Stomach smooth muscle (tissue), 2 donors: ENCODE measurements around the gene CXCR4.

Experiments
- H3K27ac ChIP-seq: one replicate; pipeline ENCODE4 v1.7.0; 2013; ENCODE audit warnings: mild to moderate bottlenecking, low read length, inconsistent platforms
- H3K27me3 ChIP-seq, 2 donors: one replicate each; pipeline ENCODE4 v1.7.0; 2013; ENCODE audit warnings: low read length in 2 of 2; ENCODE audit not compliant: insufficient read depth in 2 of 2, control insufficient read depth in 1 of 2
- H3K36me3 ChIP-seq, 2 donors: one replicate each; pipeline ENCODE4 v1.7.0; 2013; ENCODE audit warnings: low read length in 2 of 2; ENCODE audit not compliant: control insufficient read depth in 2 of 2, insufficient read depth in 2 of 2
- H3K4me1 ChIP-seq: one replicate; pipeline ENCODE4 v1.7.0; 2013; ENCODE audit warnings: low read length; ENCODE audit not compliant: control insufficient read depth, insufficient read depth
- H3K4me3 ChIP-seq, 2 donors: one replicate each; pipeline ENCODE4 v1.7.0; 2013; ENCODE audit warnings: low read length in 2 of 2
- H3K9ac ChIP-seq, 2 donors: one replicate each; pipeline ENCODE4 v1.7.0; 2013; ENCODE audit warnings: low read length in 2 of 2, mild to moderate bottlenecking in 1 of 2
- H3K9me3 ChIP-seq, 2 donors: one replicate each; pipeline ENCODE4 v1.7.0; 2013; ENCODE audit warnings: low read length in 2 of 2; ENCODE audit not compliant: control insufficient read depth in 2 of 2
- donor health status: healthy.
- donor health status: Pancreatic carcinoma.

The CXCR4 gene

DNA sequence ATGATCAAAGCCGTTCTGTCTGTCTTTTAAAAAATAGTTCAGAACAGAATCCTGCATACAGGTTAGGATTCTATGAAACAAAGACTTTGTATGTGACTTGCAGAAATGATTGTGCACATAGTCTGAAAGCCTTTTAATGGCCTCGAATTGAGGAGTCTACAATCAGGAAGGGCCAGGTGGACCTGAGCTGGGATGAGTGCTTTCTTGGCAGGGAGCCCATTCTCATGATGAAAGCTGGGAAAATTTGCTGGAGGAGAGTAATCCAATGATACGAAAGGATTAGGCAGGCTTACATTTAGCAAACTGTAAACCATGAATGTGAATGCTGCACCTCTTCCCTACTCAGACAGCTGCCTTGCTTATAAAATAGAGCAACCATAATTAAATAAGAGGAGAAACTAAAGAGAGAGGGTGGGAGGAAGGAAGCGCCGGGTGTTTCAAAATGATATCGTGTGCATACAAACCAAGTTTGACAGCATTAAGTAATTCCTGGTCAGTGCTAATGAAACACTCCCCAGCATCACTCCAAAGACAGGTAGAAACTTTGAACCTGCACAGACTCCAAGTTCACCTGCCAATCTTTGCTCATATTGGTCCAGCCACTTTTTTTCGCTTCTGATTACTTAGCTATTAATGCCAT lies 23.7 kb upstream of the CXCR4 start:
- H3K9ac ChIP-seq, result no peak overlapping the region
- no peak overlapping the region for H3K4me3 ChIP-seq
- H3K27me3 ChIP-seq, result peaks cover 0 to 4% of the 10 kb centered on the region in 2 donors
- no peaks in the 10 kb centered on the region for H3K36me3 ChIP-seq
- no peaks in the 10 kb centered on the region for H3K4me1 ChIP-seq
- H3K27ac ChIP-seq, result no peak overlapping the region
- no peaks in the 10 kb centered on the region for H3K9me3 ChIP-seq

DNA sequence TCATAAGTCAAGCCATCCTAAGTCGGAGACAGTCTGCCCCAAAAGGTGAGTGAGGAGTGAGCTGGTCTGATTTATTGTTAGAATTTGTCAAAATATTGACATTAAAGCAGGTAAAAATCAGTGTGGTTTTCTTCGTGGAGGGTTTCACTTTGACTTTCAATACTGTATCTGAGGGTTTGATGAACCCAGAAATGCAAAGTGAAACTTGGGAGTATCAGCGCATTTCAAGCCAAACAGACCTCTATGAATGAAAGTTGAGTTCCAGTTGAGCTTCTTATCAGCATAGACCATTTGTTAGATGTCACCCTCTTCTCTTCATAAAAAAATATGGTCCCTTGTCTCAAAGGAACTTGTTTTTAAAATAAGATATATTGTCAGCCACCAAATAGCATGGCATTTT lies 21.7 kb upstream of the CXCR4 start:
- Histone ChIP-seq H3K4me1 (no peaks in the 10 kb centered on the region), H3K4me3 (no peak overlapping the region), H3K9me3 (no peaks in the 10 kb centered on the region), H3K36me3 (no peaks in the 10 kb centered on the region), H3K27me3 (peaks cover 0 to 2% of the 10 kb centered on the region in 2 donors), H3K27ac (no peak overlapping the region), H3K9ac (no peak overlapping the region)

DNA sequence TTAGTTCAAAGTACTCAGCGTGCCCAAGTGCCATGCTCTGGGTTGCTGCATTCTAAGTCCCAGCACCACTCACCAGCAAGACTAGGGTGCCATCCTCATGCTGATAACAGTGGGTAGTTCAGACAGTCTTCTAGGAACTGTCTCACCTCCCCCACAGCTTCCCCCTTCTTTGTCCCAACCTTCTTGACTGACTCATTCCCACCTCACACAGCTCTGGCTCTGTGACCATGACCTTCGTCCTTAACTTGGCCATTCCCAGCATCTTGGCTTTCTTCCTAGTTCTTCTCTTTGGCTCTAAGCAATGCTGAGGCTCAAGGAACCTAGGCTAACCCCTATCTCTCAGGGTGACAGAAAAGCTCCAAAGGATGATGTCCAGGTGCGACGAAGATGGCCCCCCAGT lies 20.0 kb upstream of the CXCR4 start:
- H3K36me3 ChIP-seq, result no peaks in the 10 kb centered on the region
- H3K4me3 ChIP-seq, result no peak overlapping the region
- no peak overlapping the region for H3K9ac ChIP-seq
- H3K27ac ChIP-seq, result no peak overlapping the region
- no peaks in the 10 kb centered on the region for H3K9me3 ChIP-seq
- H3K4me1 ChIP-seq, result no peaks in the 10 kb centered on the region
- H3K27me3 ChIP-seq, result no peaks in the 10 kb centered on the region

DNA sequence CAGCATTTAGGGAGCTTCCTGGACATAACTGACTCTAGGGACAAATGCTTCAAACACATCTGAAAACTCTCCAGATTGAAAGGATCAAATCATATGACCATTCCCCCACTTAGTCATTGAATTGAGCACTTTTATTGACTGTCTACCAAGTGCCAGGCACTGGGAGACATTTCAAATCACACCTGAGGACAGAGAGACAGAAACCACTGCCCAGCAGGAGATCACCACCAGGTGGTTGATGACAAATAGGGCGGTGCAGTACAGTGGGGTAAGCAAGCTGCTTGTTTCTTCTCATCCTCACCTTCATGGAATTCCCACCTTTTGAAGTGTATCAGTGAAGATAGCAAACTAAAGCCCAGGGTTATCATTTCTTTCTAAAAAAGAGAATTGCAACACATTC lies 19.0 kb upstream of the CXCR4 start:
- no peaks in the 10 kb centered on the region for H3K9me3 ChIP-seq
- no peak overlapping the region for H3K4me3 ChIP-seq
- no peaks in the 10 kb centered on the region for H3K36me3 ChIP-seq
- H3K9ac ChIP-seq, result no peak overlapping the region
- H3K4me1 ChIP-seq, result no peaks in the 10 kb centered on the region
- no peak overlapping the region for H3K27ac ChIP-seq
- no peaks in the 10 kb centered on the region for H3K27me3 ChIP-seq

DNA sequence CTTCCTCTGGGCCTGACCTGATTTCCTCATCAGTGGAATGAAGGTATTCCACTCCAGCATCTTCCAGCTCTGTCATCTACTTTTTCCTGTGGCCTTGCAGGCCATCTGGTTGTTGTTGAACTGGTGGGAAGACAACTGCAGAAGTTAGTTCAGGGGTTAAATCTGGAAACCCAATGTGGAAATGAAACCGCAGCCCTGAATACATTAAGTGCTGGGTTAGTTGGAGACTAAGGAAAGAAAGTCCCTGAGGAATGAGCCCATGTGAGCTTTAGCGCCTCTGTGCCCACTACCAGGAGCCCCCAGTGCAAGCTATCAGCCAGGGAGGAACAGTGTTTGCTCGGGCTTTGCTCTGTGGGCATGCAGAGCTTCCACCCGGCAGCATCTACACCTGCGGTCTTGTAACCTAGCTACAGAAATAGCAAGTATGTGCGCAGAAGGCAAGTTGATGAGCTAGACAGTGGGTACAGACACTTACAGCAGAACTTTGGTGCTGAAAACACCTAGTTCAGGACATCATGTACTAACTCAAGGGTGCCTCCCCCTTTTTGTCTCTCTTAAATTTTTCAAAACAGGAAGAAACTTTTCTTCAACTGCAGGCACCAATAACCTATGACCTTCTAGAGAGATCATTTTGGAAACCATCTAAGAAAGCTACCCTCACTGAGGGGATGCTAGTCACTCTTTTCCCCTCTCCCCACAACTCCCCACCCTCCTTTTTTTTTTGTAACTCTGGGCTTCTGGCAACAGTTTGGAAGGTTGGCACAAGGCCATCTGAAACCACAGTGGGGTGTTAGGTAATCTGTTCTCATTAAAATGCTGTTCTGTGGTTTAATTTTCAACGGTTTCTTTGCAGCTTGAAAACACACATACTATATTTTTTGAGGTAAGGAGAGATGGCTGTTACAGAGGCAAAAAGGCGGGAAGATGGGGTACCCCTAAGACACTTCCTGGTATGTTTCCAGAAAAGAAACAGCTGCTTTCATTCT lies 18.3 kb upstream of the CXCR4 start:
- Histone ChIP-seq H3K9ac (no peak overlapping the region), H3K9me3 (no peaks in the 10 kb centered on the region), H3K4me1 (no peaks in the 10 kb centered on the region), H3K36me3 (no peaks in the 10 kb centered on the region), H3K27me3 (no peaks in the 10 kb centered on the region), H3K4me3 (no peak overlapping the region), H3K27ac (no peak overlapping the region)

DNA sequence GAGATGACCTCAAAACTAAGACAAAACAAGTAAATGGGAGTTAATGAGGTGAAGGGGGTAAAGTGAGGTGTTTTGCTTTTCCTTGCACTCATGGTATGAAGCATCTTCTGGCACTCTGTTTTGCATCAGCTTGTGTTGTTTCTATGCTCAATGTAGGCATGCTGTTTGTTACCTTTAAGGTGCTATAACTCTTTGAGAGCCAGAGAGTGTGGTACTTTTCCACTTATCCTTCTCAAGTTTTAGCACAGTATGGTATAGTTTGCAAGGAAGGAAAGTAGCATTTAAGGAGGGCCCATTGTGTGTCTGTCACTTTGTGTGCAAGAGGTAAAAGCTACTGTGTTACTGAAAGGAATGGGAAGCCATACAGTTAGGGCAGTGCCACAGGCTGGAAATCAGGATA lies 17.5 kb upstream of the CXCR4 start:
- no peaks in the 10 kb centered on the region for H3K36me3 ChIP-seq
- no peak overlapping the region for H3K27ac ChIP-seq

DNA sequence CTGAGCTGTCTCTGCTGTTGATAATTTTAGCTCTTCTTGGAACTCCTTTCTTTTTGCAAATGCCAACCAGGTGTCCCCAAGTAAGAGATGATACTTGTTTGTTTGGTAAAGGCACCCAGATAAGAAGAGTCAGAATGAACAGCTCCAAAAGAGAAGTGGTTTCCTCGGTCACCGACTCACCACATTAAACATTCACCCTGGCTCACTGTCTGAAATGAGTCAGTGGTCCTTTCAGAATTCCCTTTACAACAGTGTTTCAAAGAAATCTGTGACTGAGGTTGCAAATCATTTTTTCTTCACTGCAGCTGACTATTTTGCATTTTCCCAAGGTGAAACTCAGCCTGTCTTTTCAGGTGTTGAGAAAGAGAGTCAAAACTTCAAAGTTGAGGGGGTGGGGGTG lies 16.2 kb upstream of the CXCR4 start:
- Histone ChIP-seq H3K4me1 (no peaks in the 10 kb centered on the region), H3K36me3 (no peaks in the 10 kb centered on the region), H3K4me3 (no peak overlapping the region), H3K27me3 (no peaks in the 10 kb centered on the region), H3K27ac (no peak overlapping the region), H3K9me3 (no peaks in the 10 kb centered on the region), H3K9ac (no peak overlapping the region)

More for the DNA sequence above, 17.5 kb upstream of the CXCR4 start:
- no peaks in the 10 kb centered on the region for H3K4me1 ChIP-seq
- H3K9me3 ChIP-seq, result no peaks in the 10 kb centered on the region
- no peak overlapping the region for H3K9ac ChIP-seq
- no peak overlapping the region for H3K4me3 ChIP-seq
- H3K27me3 ChIP-seq, result no peaks in the 10 kb centered on the region

DNA sequence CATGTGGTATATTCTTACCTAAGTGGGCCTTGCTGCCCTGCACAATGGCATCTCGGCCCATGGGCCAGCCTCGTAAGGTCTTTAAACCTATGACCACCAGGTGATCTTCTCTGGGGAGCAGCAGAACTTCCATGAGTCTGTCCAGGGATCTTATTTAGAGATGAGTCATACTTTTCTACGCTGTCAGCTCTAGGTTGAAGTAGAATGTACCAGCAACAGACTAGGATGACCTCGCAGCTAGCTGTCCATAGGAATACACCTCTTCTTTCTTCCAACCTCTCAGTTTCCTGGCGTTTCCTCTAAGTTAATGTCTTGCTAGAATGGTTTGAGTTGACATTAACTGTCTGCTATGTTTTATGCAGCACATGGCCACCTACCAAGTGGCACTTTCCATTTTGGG lies 15.6 kb upstream of the CXCR4 start:
- Histone ChIP-seq H3K27ac (no peak overlapping the region), H3K4me1 (no peaks in the 10 kb centered on the region), H3K9me3 (no peaks in the 10 kb centered on the region), H3K27me3 (no peaks in the 10 kb centered on the region), H3K36me3 (no peaks in the 10 kb centered on the region), H3K9ac (no peak overlapping the region), H3K4me3 (no peak overlapping the region)

DNA sequence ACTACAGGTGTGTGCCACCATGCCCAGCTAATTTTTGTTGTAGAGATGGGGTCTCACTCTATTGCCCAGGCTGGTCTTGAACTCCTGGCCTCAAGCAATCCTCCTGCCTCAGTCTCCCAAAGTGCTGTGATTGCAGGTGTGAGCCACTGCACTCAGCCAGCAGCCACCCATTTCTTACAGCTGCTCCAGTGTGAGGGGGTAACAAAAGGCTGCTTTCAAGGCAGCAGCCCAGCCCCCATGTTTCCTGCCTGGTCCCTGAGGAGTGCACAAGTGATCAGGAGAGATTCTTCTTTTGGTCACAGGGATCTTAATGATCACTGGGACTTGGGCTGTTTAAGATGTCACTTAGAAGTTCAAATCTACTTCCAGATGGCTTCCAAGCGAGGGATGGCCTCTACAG lies 15.2 kb upstream of the CXCR4 start:
- Histone ChIP-seq H3K9me3 (no peaks in the 10 kb centered on the region), H3K36me3 (no peaks in the 10 kb centered on the region), H3K27me3 (no peaks in the 10 kb centered on the region), H3K27ac (no peak overlapping the region), H3K9ac (no peak overlapping the region), H3K4me1 (no peaks in the 10 kb centered on the region), H3K4me3 (no peak overlapping the region)

DNA sequence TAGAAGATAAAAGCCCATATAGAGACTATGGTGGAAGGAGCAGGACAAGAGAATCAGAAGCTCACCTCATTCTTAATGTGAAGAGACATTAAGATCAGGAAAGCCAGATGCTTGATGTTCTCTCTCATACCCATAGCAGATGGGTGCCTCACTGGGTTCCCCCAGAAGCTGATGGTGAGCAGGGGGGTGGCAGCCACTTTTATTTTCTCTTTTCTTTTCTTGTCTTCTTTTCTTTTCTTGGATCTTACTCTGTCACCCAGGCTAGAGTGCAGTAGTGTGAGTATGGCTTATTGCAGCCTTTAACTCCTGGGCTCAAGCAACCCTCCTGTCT lies 14.8 kb upstream of the CXCR4 start:
- no peak overlapping the region for H3K9ac ChIP-seq
- no peaks in the 10 kb centered on the region for H3K36me3 ChIP-seq
- H3K27me3 ChIP-seq, result peaks cover 0 to under 1% of the 10 kb centered on the region in 2 donors
- no peaks in the 10 kb centered on the region for H3K4me1 ChIP-seq
- no peaks in the 10 kb centered on the region for H3K9me3 ChIP-seq
- no peak overlapping the region for H3K27ac ChIP-seq
- H3K4me3 ChIP-seq, result no peak overlapping the region
